GM12891 (cell line): Measurements from ENCODE around the gene FRMD6.
"Not testable (repeated sequence)": the region's sequence is repeated elsewhere in the genome, so short reads cannot be mapped to it uniquely, and the experiment has no call there.

Experiments used
- POLR2A ChIP-seq: IDR thresholded peaks from 2 replicates; pipeline ENCODE4 v1.6.1; 2011; ENCODE audit warnings: low read depth, low read length, control low read depth
- POLR2AphosphoS5 ChIP-seq: IDR thresholded peaks from 2 replicates; pipeline ENCODE4 v1.6.1; 2011; ENCODE audit warnings: low read depth, low read length, control low read depth
- TAF1 ChIP-seq: IDR thresholded peaks from 2 replicates; pipeline ENCODE4 v1.6.1; 2011; ENCODE audit warnings: low read depth, low read length, control low read depth

DNA sequence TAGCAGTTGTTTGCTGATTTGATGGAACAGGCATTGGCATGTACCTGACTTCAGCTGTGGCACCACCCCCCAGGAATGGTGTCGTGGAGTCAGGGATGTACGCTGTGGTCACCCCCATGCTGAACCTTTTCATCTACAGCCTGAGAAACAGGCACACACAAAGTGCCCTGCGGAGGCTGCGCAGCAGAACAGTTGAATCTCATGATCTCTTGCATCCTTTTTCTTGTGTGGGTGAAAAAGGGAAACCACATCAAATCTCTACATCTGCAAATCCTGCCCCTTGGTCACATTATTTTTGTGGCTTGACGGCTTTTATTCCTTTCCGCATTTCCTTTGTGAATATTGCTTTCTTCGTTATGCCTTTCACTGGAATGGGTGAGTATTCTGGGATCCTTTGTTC lies 106.0 kb downstream of the FRMD6 start:
- TF ChIP-seq TAF1, POLR2AphosphoS5, POLR2A: not testable (repeated sequence)
